Cardiac fibroblast (primary cell): ENCODE measurements around the gene SRD5A1.

Experiments
- DNase-seq, 2 donors: peaks; one replicate each; pipeline versions ENCODE4 v3.0.0 to v3.0.0-alpha.2; 2010; ENCODE audit warnings: low read depth in 2 of 2
- H3K4me3 ChIP-seq, 2 donors: replicated peaks in 1 of 2; 1 replicate in 1 of 2; 2 replicates in 1 of 2; pipeline ENCODE4 v1.5.1; 2011; ENCODE audit warnings: low read depth in 2 of 2, low read length in 2 of 2, mild to moderate bottlenecking in 2 of 2, moderate library complexity in 1 of 2
- TF ChIP-seq, protein P1 (sequence below): IDR thresholded peaks from one replicate; pipeline ENCODE4 v1.5.1; 2011; ENCODE audit warnings: low read depth, mild to moderate bottlenecking, low read length, inconsistent platforms

Gene SRD5A1

DNA sequence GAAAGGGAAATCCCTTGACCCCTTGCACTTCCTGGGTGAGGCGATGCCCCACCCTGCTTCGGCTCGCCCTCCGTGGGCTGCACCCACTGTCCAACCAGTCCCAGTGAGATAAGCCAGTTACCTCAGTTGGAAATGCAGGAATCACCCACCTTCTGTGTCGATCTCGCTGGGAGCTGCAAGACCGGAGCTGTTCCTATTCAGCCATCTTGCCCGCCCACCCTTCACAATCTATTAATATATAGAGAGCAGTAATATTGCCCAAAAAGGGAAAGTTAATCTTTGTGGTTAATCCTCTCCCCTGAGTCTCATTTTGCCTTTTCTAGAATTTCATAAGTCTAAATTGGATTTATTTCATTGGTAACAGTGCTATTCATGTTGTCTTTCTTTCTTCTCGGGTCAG, 16.4 kb downstream of the SRD5A1 start:
- TF ChIP-seq, protein P1, sequence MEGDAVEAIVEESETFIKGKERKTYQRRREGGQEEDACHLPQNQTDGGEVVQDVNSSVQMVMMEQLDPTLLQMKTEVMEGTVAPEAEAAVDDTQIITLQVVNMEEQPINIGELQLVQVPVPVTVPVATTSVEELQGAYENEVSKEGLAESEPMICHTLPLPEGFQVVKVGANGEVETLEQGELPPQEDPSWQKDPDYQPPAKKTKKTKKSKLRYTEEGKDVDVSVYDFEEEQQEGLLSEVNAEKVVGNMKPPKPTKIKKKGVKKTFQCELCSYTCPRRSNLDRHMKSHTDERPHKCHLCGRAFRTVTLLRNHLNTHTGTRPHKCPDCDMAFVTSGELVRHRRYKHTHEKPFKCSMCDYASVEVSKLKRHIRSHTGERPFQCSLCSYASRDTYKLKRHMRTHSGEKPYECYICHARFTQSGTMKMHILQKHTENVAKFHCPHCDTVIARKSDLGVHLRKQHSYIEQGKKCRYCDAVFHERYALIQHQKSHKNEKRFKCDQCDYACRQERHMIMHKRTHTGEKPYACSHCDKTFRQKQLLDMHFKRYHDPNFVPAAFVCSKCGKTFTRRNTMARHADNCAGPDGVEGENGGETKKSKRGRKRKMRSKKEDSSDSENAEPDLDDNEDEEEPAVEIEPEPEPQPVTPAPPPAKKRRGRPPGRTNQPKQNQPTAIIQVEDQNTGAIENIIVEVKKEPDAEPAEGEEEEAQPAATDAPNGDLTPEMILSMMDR, result no peak
- no peak for DNase-seq
- H3K4me3 ChIP-seq, result no peak overlapping the region

GRCh38 chr5:6652025-6652424, 18.8 kb downstream of the SRD5A1 start:
- no peak overlapping the region for H3K4me3 ChIP-seq
- no peak for DNase-seq
- TF ChIP-seq, protein P1, result no peak

- DNase-seq, result no peak
- TF ChIP-seq, protein P1, result no peak
- H3K4me3 ChIP-seq, result no peak overlapping the region
Observed at GRCh38 chr5:6655432-6655831, 22.2 kb downstream of the SRD5A1 start.

GRCh38 chr5:6656680-6657079, 23.4 kb downstream of the SRD5A1 start:
- no peak for DNase-seq
- H3K4me3 ChIP-seq, result no peak overlapping the region
- TF ChIP-seq, protein P1, result no peak

DNA sequence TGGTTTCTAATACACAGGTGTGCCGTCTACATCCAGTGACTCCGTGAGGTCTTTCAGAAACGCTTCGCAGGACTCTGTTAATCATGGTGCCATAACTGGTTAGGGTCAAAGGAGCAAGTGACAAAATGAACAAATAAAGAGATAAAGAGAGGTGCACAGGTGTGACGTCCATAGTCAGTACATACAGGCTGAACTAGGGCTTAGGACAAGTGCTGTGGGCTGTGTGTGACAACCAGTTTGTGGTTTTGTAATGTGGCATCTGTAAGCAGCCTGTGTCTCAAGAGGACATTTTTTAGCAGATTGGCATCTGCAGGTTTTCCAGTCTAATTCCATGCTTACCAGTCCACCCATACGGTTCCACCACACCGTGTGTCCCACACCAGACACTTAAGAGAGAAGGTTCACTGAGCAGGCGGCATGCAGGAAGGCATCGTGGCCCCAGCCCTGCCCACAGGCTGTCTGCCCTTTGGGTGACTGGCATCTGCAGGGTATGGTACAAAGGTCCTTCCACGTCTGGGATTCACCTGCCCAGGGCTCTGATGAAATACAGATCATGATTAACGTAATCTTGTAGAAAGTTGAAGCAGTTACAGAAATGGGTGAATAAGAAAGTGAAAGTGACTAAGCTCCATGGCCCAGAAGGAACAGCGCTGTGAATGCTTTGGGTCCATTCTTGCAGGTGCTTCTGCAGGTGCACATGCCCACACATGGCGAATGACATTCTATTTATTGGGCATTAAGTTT, 26.9 kb downstream of the SRD5A1 start:
- TF ChIP-seq, protein P1, result no peak
- no peak overlapping the region for H3K4me3 ChIP-seq
- no peak for DNase-seq

- TF ChIP-seq, protein P1, result no peak
Observed at GRCh38 chr5:6660688-6661087, 27.4 kb downstream of the SRD5A1 start.

DNA sequence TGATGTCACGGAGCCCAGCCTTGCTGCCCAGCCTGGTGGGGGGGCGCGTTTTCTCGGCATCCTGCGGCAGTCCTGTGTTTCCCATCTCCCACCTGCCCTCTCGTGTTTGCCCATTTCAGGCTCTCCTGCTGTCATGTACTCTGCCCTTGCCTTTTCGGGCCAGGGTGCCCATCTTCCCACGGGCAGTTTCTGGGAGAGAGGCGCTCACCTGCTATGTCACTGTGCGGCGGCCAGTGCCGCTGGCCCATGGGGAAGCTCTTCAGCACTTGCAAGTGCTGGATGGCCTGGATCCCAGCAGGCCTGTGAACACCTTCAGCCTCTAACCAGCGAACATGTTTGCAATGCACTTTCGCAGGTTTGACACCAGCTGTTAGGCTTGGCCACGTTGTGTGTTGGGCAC, 33.5 kb downstream of the SRD5A1 start:
- TF ChIP-seq, protein P1, result no peak
- no peak for DNase-seq
- H3K4me3 ChIP-seq, result no peak overlapping the region

More at GRCh38 chr5:6660688-6661087, 27.4 kb downstream of the SRD5A1 start:
- no peak overlapping the region for H3K4me3 ChIP-seq
- DNase-seq, result no peak
